Measurements from ENCODE around the gene KRT40.

DNA sequence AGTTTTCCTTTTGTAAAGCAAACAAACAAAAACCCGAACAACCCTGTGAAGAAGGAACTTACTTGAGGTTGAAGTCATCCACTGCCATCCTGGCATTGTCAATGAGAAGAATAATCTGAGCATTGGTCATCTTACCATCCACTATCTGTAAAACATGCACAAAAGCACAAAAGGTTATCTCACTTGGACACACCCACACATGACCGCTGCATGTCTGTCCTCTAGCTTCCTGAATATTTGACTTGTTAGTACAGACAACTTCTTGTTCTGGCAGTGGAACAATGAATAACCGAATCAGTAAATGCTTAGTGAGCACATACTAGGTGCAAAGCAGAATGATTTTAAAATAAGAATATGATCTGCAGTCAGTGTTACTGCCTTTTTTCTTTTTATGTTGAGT is 52.8 kb downstream of the KRT40 start:
- no peak for TF ChIP-seq CTCF (IDR thresholded peaks at IDR 0.05; ENCODE audit: insufficient read depth, low read length)
- TF ChIP-seq POLR2AphosphoS5 (IDR thresholded peaks at IDR 0.05; ENCODE audit: low read depth) = no peak
- TF ChIP-seq SPI1 (IDR thresholded peaks at IDR 0.05; ENCODE audit: borderline replicate concordance, low read depth) = no peak
- TF ChIP-seq GABPA (IDR thresholded peaks at IDR 0.05; ENCODE audit: low read depth) = no peak

Data from HL-60 (cell line).